ENCODE measurements around the gene CA12. TPM values are rescaled to one million over a fixed set of nuclear protein-coding genes. Genes with fewer than 3 reads are reported as not detected.
A peak's percentile ranks its signal among the peaks of the same experiment; 100 is the strongest.

Gene CA12
- total and polyA plus RNA-seq, 8 donors = 7.5 to 49.6 (median 25.9) TPM

- no peak for TF ChIP-seq CTCF (IDR thresholded peaks at IDR 0.05)
- H3K36me3 ChIP-seq = no peaks in the 10 kb centered on the region
- FAIRE-seq = peak; percentile 61
- intact Hi-C loops (cut with DNase I) = no loop called here
- no peak for ATAC-seq
- no peaks in the 10 kb centered on the region for H3K9me3 ChIP-seq
- H3K4me1 ChIP-seq = peaks cover 16 to 30% (median 28%) of the 10 kb centered on the region in 3 donors
- no peak for DNase-seq
- no peaks in the 10 kb centered on the region for H3K27me3 ChIP-seq
- 70 to 82% methylated on average over 3 of the region's 3 CpGs for WGBS, 2 donors
- no peak overlapping the region for H3K4me3 ChIP-seq
- no peak overlapping the region for H3K27ac ChIP-seq
These were observed 23.9 kb downstream of the CA12 start for GRCh38 chr15:63357731-63358130.

DNA sequence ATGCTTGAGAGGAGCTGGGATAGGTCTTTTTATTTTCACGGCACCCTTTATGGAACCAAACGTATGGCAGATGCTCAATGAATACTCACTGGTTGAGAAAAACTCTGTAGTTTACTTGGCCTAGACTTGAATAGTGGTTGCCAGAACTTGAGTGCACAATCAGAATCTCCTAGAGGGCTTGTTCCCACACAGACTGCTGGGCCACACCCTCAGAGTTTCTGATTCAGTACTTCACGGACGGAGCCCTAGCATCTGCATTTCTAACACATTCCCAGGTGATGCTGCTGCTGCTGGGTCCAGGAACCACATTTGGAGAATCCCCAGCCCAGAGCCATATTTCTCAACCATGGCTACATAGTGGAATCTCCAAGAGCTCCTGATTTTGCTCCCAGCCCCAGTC, 24.6 kb downstream of the CA12 start:
- H3K27ac ChIP-seq = no peak overlapping the region
- no peak for ATAC-seq
- H3K36me3 ChIP-seq = no peaks in the 10 kb centered on the region
- TF ChIP-seq CTCF (IDR thresholded peaks at IDR 0.05) = no peak
- H3K27me3 ChIP-seq = no peaks in the 10 kb centered on the region
- intact Hi-C loops (cut with DNase I) = no loop called here
- no peak for DNase-seq
- no peak for FAIRE-seq
- no peaks in the 10 kb centered on the region for H3K9me3 ChIP-seq
- WGBS, 2 donors = 67% methylated on average over 4 of the region's 4 CpGs
- peaks cover 17 to 24% (median 21%) of the 10 kb centered on the region in 3 donors for H3K4me1 ChIP-seq
- no peak overlapping the region for H3K4me3 ChIP-seq

DNA sequence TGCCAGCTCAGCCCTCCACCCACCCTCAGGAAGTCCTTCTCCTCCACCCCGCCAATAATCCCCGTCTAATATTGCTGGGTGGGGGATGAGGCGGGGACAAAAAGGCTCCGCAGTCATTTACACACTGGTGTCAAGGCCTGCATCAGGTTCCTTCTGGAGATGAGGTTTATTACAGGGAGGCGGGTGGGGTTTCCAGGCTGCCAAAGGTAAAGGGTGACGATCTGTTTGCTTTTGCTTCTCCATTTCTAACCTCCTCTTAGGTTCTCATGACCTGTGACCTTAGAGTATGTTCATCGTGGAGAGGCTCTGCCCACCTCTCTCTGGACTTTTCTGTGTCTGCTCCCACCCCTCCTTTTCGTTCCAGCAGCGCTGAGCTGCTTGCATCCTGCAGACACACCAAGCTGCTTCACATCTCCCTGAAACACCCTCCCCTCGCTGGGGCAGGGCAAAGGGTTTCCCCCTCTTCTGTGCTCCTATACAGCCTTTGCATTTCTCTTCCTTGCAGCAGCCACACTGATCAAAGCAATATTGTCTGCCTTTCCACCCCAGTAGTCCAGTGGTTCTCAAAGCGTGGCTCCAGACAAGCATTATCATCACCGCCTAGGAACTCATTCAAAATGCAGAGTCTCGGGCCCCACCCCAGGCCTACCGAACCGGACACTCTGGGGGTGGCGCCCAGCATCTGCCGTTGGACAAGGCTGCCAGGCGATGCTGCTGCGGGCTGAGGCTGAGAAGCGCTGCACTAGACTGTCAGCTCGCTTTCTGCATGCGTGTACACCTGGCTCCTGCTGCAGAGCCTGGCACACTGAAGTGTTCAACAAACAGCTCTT, 26.6 kb downstream of the CA12 start:
- Histone ChIP-seq H3K36me3 (no peaks in the 10 kb centered on the region), H3K4me1 (peaks cover 17 to 33% (median 22%) of the 10 kb centered on the region in 3 donors), H3K4me3 (no peak overlapping the region), H3K27me3 (no peaks in the 10 kb centered on the region), H3K9me3 (no peaks in the 10 kb centered on the region), H3K27ac (peak overlapping the region in 1 of 4 donors; percentile 72)
- TF ChIP-seq CTCF (IDR thresholded peaks at IDR 0.05) = no peak
- no peak for FAIRE-seq
- intact Hi-C loops (cut with DNase I) = no loop called here
- DNase-seq = no peak
- 75 to 83% methylated on average over 22 of the region's 22 CpGs for WGBS, 2 donors
- no peak for ATAC-seq

DNA sequence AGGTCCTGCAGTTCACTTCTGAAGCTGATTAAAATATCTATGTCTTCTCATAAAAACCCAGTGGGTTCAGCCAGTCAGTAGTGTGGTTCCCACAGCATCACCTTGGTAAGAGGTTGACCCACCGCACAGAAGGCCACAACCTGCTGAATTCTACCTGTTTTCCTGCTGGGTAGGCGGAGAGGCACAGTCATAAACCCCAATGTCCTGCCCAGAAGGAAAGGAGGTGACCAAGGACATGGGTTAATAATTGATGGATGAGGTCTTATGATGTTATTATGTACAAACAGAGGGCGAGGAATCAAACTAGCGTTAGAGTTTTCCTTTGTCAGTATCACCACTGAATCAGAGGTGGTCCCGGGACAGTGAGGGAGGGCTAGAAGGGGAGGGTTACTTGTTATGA, 27.8 kb downstream of the CA12 start:
- Histone ChIP-seq H3K4me1 (peaks cover 21 to 43% (median 33%) of the 10 kb centered on the region in 3 donors), H3K27ac (peak overlapping the region in 3 of 4 donors; percentile 22 to 72 (median 57)), H3K36me3 (no peaks in the 10 kb centered on the region), H3K4me3 (no peak overlapping the region), H3K9me3 (no peaks in the 10 kb centered on the region), H3K27me3 (no peaks in the 10 kb centered on the region)
- FAIRE-seq (no peak), ATAC-seq (peak; percentile 51 to 64 (median 62)), DNase-seq (peak in 2 of 6 donors; percentile 50 to 57)
- TF ChIP-seq CTCF (IDR thresholded peaks at IDR 0.05) = no peak
- WGBS, 2 donors = 18 to 20% methylated on average over 5 of the region's 5 CpGs
- intact Hi-C loops (cut with DNase I) = no loop called here

GRCh38 chr15:63353261-63353660, 28.4 kb downstream of the CA12 start:
- Histone ChIP-seq H3K27me3 (no peaks in the 10 kb centered on the region), H3K9me3 (no peaks in the 10 kb centered on the region), H3K4me3 (no peak overlapping the region), H3K4me1 (peaks cover 25 to 49% (median 40%) of the 10 kb centered on the region in 3 donors), H3K27ac (peak overlapping the region in 2 of 4 donors; percentile 57 to 72), H3K36me3 (no peaks in the 10 kb centered on the region)
- no peak for FAIRE-seq
- no peak for ATAC-seq
- WGBS, 2 donors = 76 to 77% methylated on average over 8 of the region's 8 CpGs
- DNase-seq = peak in 1 of 6 donors; percentile 54
- intact Hi-C loops (cut with DNase I) = no loop called here
- TF ChIP-seq CTCF (IDR thresholded peaks at IDR 0.05) = no peak
